CD4-positive, alpha-beta memory T cell (primary cell): ENCODE data around the gene ZNF362. TPM values are rescaled to one million over a fixed set of nuclear protein-coding genes. Genes with fewer than 3 reads are reported as not detected.

Experiments used
- CTCF ChIA-PET: fragments of 350-600 bp; sonication (Branson Sonifier 250); formaldehyde crosslinking; loops from one replicate; lab custom pipeline; 2021; ENCODE audit warnings: inconsistent platforms; ENCODE audit not compliant: partially characterized antibody; lab: Charles Lee
- POLR2A ChIA-PET: fragments of 350-600 bp; sonication (Branson Sonifier 250); formaldehyde crosslinking; loops from one replicate; lab custom pipeline; 2021; ENCODE audit not compliant: partially characterized antibody; lab: Charles Lee
- DNase-seq, 5 donors: peaks; one replicate each; pipeline versions ENCODE4 v3.0.0 to v3.0.0-alpha.2; 2020 to 2022; ENCODE audit warnings: mixed read lengths in 1 of 5
- H3K27ac ChIP-seq: one replicate; pipeline ENCODE4 v1.7.0; 2013; ENCODE audit warnings: low read depth, low read length
- H3K27me3 ChIP-seq: 2 replicates; pipeline ENCODE4 v1.7.0; 2013; ENCODE audit warnings: mild to moderate bottlenecking, low read length, moderate library complexity; ENCODE audit not compliant: insufficient read depth
- H3K36me3 ChIP-seq: 2 replicates; pipeline ENCODE4 v1.7.0; 2013; ENCODE audit warnings: mild to moderate bottlenecking, low read length, moderate library complexity; ENCODE audit not compliant: insufficient read depth
- H3K4me1 ChIP-seq: 2 replicates; pipeline ENCODE4 v1.7.0; 2013; ENCODE audit warnings: mild to moderate bottlenecking, low read length, moderate library complexity; ENCODE audit not compliant: insufficient read depth
- H3K4me3 ChIP-seq, 2 donors: one replicate each; pipeline ENCODE4 v1.7.0; 2013; ENCODE audit warnings: low read length in 2 of 2, mild to moderate bottlenecking in 1 of 2
- H3K9me3 ChIP-seq, 2 donors: one replicate each; pipeline ENCODE4 v1.7.0; 2013; ENCODE audit warnings: low read length in 2 of 2, control low read depth in 1 of 2; ENCODE audit not compliant: control insufficient read depth in 1 of 2
- H3K27ac Mint-ChIP-seq, 7 donors: one replicate each; pipeline ENCODE4 v1.8.0; 2020 to 2021; ENCODE audit warnings: mixed read lengths in 7 of 7, mild to moderate bottlenecking in 6 of 7, inconsistent platforms in 3 of 7, moderate library complexity in 3 of 7
- H3K27me3 Mint-ChIP-seq, 2 donors: one replicate each; pipeline ENCODE4 v1.8.0; 2020 to 2021; ENCODE audit warnings: mixed read lengths in 2 of 2
- H3K36me3 Mint-ChIP-seq, 2 donors: one replicate each; pipeline ENCODE4 v1.8.0; 2020 to 2021; ENCODE audit warnings: mixed read lengths in 2 of 2, inconsistent platforms in 1 of 2, mild to moderate bottlenecking in 1 of 2
- H3K4me1 Mint-ChIP-seq, 4 donors: one replicate each; pipeline ENCODE4 v1.8.0; 2020 to 2021; ENCODE audit warnings: mixed read lengths in 4 of 4, mild to moderate bottlenecking in 1 of 4
- H3K4me3 Mint-ChIP-seq, 8 donors: one replicate each; pipeline ENCODE4 v1.8.0; 2020 to 2021; ENCODE audit warnings: mixed read lengths in 8 of 8, mild to moderate bottlenecking in 7 of 8, moderate library complexity in 6 of 8, inconsistent platforms in 3 of 8
- H3K9me3 Mint-ChIP-seq, 8 donors: one replicate each; pipeline ENCODE4 v1.8.0; 2020 to 2021; ENCODE audit warnings: mixed read lengths in 8 of 8, mild to moderate bottlenecking in 5 of 8, inconsistent platforms in 3 of 8, moderate library complexity in 1 of 8
- intact Hi-C: fragments of 100-400 bp; cut with micrococcal nuclease; formaldehyde crosslinking; loops from one replicate; pipeline ENCODE4 v1.15.1; 2023
- polyA plus RNA-seq, 2 donors: library from polyadenylated mRNA; unstranded; fragments of 300-500 nt; fragmentation: Illumina TruSeq; gene quantifications; one replicate each; pipeline ENCODE4 v1.2.3, GENCODE V29; 2021
- total RNA-seq, 2 experiments: library from RNA; stranded (reverse); gene quantifications; one replicate each; pipeline ENCODE4 v1.2.3, GENCODE V29; 2021

The ZNF362 gene
- total and polyA plus RNA-seq, 4 experiments from 2014 or later, result 7.1 to 25.9 (median 25.1) TPM

DNA sequence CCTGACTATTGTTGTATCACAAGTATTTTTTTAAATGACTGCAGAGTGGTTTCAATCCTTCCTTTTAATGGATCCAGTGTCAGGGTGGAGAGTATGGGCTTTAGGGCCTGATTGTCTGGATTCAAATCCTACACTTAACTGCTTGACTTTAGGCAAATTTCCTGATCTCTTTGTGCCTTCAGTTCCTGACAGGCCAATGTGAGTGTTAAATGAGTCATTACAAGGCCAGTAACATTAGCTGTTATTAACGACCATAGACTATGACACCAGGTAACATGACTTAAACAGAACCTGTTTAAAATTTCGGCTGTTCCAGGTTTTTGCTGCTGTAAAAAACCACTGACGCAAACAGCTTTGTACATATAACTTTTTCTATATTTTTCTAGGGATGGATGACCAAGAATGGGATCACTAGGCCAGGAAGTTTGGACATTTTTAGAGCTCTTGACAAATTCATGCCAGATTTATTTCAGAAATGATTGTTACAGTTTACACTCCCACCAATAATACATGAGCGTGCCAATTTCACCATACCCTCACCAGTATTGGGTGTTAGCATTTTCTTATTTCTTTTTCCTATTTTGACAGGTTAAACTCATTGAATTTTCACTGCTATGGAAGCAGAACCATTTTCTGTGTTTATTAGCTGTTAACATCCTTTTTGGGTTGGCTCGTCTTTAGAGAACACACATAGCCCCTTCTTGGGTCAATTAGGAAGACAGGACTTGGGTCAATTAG, 11.3 kb downstream of the ZNF362 start:
- Histone ChIP-seq H3K4me3 (no peak overlapping the region), H3K27ac (no peak overlapping the region), H3K36me3 (no peaks in the 10 kb centered on the region), H3K4me1 (peaks cover 5% of the 10 kb centered on the region), H3K27me3 (no peaks in the 10 kb centered on the region), H3K9me3 (no peaks in the 10 kb centered on the region)
- no peaks in the 10 kb centered on the region for H3K9me3 Mint-ChIP-seq
- ChIA-PET CTCF (interaction anchor here (0.8 kb wide), 1 partner anchor 30 kb away, joined by 3 read pairs; no protein-coding TSS in a partner anchor), POLR2A (no interaction called here)
- H3K27ac Mint-ChIP-seq, result peak overlapping the region in 6 of 7 donors; percentile 24 to 75 (median 58)
- H3K4me3 Mint-ChIP-seq, result no peak overlapping the region
- no peak for DNase-seq
- H3K36me3 Mint-ChIP-seq, result peaks cover 4 to 20% of the 10 kb centered on the region in 2 donors
- H3K4me1 Mint-ChIP-seq, result peaks cover 11 to 29% (median 23%) of the 10 kb centered on the region in 4 donors
- intact Hi-C loops, result no loop called here
- H3K27me3 Mint-ChIP-seq, result no peaks in the 10 kb centered on the region

DNA sequence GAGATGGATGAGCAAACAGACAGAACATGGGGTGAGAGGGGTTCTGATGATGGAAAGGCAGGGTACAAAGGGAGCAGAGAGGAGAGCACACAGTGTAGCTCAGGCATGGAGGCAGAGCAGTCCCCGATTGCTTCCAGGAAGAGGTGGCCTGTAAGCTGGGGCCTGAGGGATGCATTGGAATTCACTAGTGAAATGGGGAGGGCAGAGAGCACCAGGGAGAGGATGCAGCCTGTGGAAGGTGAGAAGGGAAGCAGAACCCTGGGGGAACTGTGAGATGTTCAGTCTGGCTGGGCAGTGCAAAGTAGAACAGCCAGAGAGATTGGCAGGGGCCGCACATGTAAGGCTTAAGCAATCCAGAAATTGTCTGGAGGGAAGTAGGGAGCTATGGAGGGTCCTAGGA, 12.2 kb downstream of the ZNF362 start:
- H3K9me3 Mint-ChIP-seq, result no peaks in the 10 kb centered on the region
- peak overlapping the region in 2 of 7 donors; percentile 54 to 70 for H3K27ac Mint-ChIP-seq
- no peaks in the 10 kb centered on the region for H3K27me3 Mint-ChIP-seq
- peaks cover 19 to 34% (median 30%) of the 10 kb centered on the region in 4 donors for H3K4me1 Mint-ChIP-seq
- Histone ChIP-seq H3K36me3 (no peaks in the 10 kb centered on the region), H3K27me3 (no peaks in the 10 kb centered on the region), H3K4me3 (no peak overlapping the region), H3K4me1 (peaks cover 13% of the 10 kb centered on the region), H3K9me3 (no peaks in the 10 kb centered on the region), H3K27ac (no peak overlapping the region)
- POLR2A ChIA-PET, result interaction anchor here (0.8 kb wide), 1 partner anchor 13 kb away, joined by 3 read pairs; no protein-coding TSS in a partner anchor
- DNase-seq, result no peak
- intact Hi-C loops, result no loop called here
- CTCF ChIA-PET, result interaction anchor here (1.4 to 1.6 kb wide), 2 partner anchors 27 to 29 kb away, joined by 6 to 7 read pairs; no protein-coding TSS in a partner anchor
- H3K4me3 Mint-ChIP-seq, result no peak overlapping the region
- H3K36me3 Mint-ChIP-seq, result peaks cover 4 to 17% of the 10 kb centered on the region in 2 donors

DNA sequence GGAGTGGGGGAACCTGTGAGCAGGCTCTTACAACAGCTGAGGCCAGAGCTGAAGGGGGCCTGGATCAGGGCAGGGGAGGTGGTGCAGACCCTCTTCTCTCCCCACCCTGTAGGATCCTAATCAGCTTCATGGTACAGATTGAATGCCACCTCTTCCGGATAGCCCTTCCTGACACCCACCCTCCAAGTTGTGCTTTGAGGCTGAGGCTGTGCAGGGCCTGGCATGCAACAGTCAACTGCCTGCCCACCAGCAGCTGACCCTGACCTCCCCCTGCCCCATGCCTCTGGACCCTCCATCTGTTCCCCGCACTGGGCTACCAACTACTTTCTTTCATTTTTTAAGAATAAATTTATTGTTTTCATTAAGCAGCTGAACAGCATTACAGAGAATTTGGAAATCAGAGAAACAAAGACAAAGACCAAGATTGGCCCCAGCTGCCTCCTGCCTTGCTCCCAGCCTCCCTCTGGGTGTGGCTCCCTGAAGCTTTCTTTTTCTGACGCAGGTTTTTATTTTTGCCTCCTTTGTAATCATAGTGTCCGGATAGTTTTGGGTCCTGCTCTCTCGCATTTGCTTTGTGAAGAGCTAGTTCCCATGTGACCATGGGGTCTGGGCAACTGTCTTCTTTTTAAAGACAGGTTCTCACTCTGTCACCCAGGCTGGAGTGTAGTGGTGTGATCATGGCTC, 12.8 kb downstream of the ZNF362 start:
- peaks cover 20% of the 10 kb centered on the region for H3K4me1 ChIP-seq
- H3K27me3 ChIP-seq, result no peaks in the 10 kb centered on the region
- ChIA-PET POLR2A (interaction anchor here (0.8 kb wide), 1 partner anchor 14 kb away, joined by 3 read pairs; no protein-coding TSS in a partner anchor), CTCF (interaction anchor here (1.4 to 1.6 kb wide), 2 partner anchors 26 to 28 kb away, joined by 6 to 7 read pairs; no protein-coding TSS in a partner anchor)
- no peak overlapping the region for H3K27ac ChIP-seq
- Mint-ChIP-seq H3K4me3 (no peak overlapping the region), H3K27me3 (no peaks in the 10 kb centered on the region), H3K36me3 (peaks cover 4 to 17% of the 10 kb centered on the region in 2 donors), H3K27ac (peak overlapping the region in 4 of 7 donors; percentile 8 to 50 (median 40)), H3K9me3 (no peaks in the 10 kb centered on the region), H3K4me1 (peaks cover 22 to 37% (median 36%) of the 10 kb centered on the region in 4 donors)
- intact Hi-C loops, result no loop called here
- DNase-seq, result no peak
- H3K36me3 ChIP-seq, result no peaks in the 10 kb centered on the region
- no peak overlapping the region for H3K4me3 ChIP-seq
- H3K9me3 ChIP-seq, result no peaks in the 10 kb centered on the region

DNA sequence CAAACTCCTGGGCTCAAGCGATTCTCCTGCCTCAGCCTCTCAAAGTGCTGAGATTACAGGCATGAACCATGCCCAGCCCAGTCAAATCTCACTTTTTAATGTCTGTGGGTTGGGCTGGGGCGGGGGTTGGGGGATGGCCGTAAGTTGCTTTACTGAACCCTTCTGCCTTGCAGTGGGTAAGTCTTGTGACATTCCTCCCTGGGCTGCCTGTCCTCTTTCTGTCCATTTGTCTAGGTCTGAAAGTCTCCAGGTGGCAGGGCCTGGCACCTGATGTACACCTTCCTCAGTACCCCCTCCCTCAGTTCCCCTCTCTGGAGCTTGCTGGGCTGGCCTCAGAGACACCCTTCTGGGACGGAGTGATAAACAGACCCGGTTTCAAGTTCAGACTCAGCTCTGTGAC, 13.3 kb downstream of the ZNF362 start:
- no peaks in the 10 kb centered on the region for H3K9me3 Mint-ChIP-seq
- CTCF ChIA-PET, result interaction anchor here (1.4 to 1.6 kb wide), 2 partner anchors 26 to 28 kb away, joined by 6 to 7 read pairs; no protein-coding TSS in a partner anchor

DNA sequence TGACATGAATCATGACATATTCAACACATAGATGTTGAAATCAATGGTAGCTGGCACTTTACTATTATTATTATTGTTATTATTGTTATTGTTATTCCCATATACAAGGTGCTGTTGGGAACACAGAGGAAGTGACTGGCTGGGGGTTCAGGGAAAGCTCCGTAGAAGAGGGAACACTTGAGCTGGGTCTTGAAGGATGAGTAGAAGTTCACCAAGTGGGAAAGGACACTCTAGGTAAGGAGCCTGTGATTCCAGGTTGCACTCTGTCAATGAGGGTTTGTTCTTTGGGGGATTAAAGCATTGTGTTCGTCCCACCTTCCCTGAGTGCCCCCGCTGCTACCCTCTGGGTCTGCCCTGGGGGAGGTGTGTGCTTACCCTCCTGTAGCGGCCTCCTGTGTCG, 14.1 kb downstream of the ZNF362 start:
- Mint-ChIP-seq H3K36me3 (peaks cover 4 to 23% of the 10 kb centered on the region in 2 donors), H3K27me3 (no peaks in the 10 kb centered on the region), H3K4me1 (peaks cover 25 to 40% (median 35%) of the 10 kb centered on the region in 4 donors), H3K4me3 (no peak overlapping the region), H3K27ac (peak overlapping the region in 1 of 7 donors; percentile 64), H3K9me3 (no peaks in the 10 kb centered on the region)
- no peaks in the 10 kb centered on the region for H3K27me3 ChIP-seq
- ChIA-PET POLR2A (no interaction called here), CTCF (interaction anchor here (1.6 kb wide), 1 partner anchor 25 kb away, joined by 6 read pairs; no protein-coding TSS in a partner anchor)
- no peaks in the 10 kb centered on the region for H3K36me3 ChIP-seq
- peaks cover 23% of the 10 kb centered on the region for H3K4me1 ChIP-seq
- H3K27ac ChIP-seq, result no peak overlapping the region
- no peak for DNase-seq
- no peaks in the 10 kb centered on the region for H3K9me3 ChIP-seq
- no peak overlapping the region for H3K4me3 ChIP-seq
- intact Hi-C loops, result no loop called here

More for the DNA sequence above, 13.3 kb downstream of the ZNF362 start:
- H3K9me3 ChIP-seq, result no peaks in the 10 kb centered on the region
- H3K4me1 ChIP-seq, result peaks cover 23% of the 10 kb centered on the region
- DNase-seq, result no peak
- Mint-ChIP-seq H3K4me1 (peaks cover 25 to 40% (median 36%) of the 10 kb centered on the region in 4 donors), H3K4me3 (no peak overlapping the region), H3K27ac (peak overlapping the region in 3 of 7 donors; percentile 38 to 52 (median 41)), H3K27me3 (no peaks in the 10 kb centered on the region), H3K36me3 (peaks cover 4 to 17% of the 10 kb centered on the region in 2 donors)
- no peak overlapping the region for H3K27ac ChIP-seq
- no peaks in the 10 kb centered on the region for H3K27me3 ChIP-seq
- POLR2A ChIA-PET, result no interaction called here
- intact Hi-C loops, result no loop called here
- H3K4me3 ChIP-seq, result no peak overlapping the region
- H3K36me3 ChIP-seq, result no peaks in the 10 kb centered on the region

DNA sequence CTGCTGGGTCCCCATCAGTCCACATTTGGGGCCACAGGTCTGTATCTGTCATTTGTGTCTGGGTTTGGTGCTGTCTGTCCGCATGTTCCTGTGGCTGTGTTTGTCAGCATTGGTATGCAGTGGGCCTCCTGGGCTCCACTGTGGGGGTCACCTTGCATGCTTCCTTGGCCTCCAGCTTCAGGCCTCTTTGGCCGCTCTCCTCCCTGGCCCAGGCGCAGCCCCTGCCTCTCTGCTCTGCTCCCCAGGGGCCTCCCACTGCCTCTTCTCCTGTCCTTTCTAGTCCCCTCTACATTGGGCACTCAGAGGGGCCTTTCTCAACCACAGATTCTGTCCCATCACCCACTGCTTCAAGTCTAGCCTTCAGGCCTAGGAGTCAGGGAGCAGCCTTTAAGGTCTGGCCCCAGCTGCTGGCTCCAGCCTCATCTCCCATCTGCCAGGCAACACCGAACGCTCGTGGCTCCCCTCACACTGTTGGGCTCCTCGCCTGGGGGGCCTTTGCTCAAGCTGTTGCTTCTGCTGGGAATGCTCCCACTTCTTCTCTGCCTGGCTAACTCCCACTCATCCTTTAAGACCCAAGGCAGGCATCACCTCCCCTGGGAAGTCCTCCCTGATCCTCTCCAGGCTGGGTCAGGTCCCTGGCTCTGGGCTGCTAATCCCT, 14.6 kb downstream of the ZNF362 start:
- ChIA-PET CTCF (no interaction called here), POLR2A (no interaction called here)
- peaks cover 23% of the 10 kb centered on the region for H3K4me1 ChIP-seq
- no peak overlapping the region for H3K27ac ChIP-seq
- no peaks in the 10 kb centered on the region for H3K9me3 ChIP-seq
- H3K9me3 Mint-ChIP-seq, result no peaks in the 10 kb centered on the region
- H3K4me3 ChIP-seq, result no peak overlapping the region
- no peaks in the 10 kb centered on the region for H3K27me3 Mint-ChIP-seq
- peak overlapping the region in 3 of 7 donors; percentile 57 to 79 (median 66) for H3K27ac Mint-ChIP-seq
- intact Hi-C loops, result no loop called here
- DNase-seq, result no peak
- peaks cover 25 to 40% (median 35%) of the 10 kb centered on the region in 4 donors for H3K4me1 Mint-ChIP-seq
- no peaks in the 10 kb centered on the region for H3K36me3 ChIP-seq
- H3K4me3 Mint-ChIP-seq, result no peak overlapping the region
- H3K36me3 Mint-ChIP-seq, result peaks cover 4 to 23% of the 10 kb centered on the region in 2 donors
- H3K27me3 ChIP-seq, result no peaks in the 10 kb centered on the region
